ENCODE measurements around the gene KNSTRN.

Gene KNSTRN

GRCh38 chr15:40435710-40436089, 53.2 kb downstream of the KNSTRN start:
- no peak for DNase-seq

- DNase-seq: peak in 1 of 2 donors; percentile 26
Observed at GRCh38 chr15:40436116-40436891, 53.8 kb downstream of the KNSTRN start.

- DNase-seq: no peak
Observed at GRCh38 chr15:40436892-40437751, 54.6 kb downstream of the KNSTRN start.

GRCh38 chr15:40437752-40438687, 55.5 kb downstream of the KNSTRN start:
- DNase-seq: no peak

- DNase-seq: no peak
Observed at GRCh38 chr15:40438712-40439111, 56.2 kb downstream of the KNSTRN start.

DNA sequence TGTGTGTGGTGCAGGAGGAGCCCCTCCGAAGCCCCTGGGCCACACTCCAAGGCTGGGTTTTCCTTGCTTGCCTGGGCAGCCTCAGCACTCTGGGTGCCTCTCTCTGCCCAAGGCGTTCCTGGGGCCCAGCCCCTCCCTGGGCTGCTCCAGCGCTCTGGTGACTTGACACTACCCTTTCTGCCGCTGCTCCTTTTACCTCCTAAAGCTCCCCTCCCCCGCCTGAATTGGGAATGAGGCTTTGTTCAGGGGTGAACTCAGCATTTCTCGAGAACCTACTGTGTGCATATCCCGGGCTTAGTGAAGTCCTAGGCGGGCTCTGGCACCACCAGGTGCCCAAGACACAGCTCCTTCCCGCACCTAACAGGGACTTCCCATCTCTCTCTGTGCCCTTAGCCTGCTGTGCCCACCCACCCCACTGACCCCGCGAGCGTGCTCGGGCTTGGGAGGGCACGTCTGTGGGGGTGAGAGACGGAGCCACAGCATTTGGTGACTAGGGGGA, 57.0 kb downstream of the KNSTRN start:
- no peak for DNase-seq

DNA sequence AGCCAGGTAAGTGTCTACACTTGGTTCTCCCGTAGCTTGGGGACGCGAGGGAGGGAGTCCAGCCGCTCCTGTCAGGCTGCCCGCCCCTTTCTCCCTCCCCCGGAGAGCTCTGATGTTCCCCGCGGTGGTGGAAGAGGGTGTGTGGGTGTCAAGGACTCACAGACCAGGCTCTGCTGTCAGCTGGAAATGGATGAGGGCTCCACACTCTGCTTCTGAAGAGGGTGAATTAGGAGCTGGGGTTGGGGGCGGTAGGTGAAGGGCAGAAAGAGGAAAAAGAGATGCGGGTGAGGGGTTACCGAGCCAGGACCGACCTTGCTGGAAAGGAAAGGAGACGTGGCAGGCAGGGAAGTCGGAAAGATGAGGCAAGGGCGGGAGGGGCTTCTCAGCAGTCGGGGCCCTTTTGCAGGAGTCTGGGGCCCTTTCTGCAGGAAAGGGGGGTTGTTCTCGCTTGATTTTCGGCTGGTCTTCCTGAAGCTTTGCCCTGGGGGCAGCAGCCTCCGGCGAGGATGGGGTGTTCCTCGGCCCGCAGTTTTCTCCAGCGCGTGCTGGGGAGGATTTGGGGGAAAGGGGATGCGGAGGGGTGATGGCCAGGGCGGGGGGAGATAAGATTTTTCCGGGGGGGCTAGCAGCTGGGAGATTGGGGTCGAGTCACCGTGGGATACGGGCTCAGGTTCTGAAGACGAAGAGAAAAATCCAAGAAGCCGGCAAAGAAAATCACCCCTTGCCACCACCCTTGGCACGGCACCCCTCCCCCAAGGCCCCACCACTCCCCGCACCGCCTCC, 57.6 kb downstream of the KNSTRN start:
- peak in 1 of 2 donors; percentile 36 for DNase-seq

GRCh38 chr15:40440743-40441564, 58.4 kb downstream of the KNSTRN start, which contains the start of gene BAHD1:
TSS of gene BAHD1 (plus strand) at chr15:40440953. CDS start at chr15:40458465, 17,512 bp downstream.
- peak; percentile 94 to 96 for DNase-seq

- DNase-seq: peak; percentile 6 to 23
Observed at GRCh38 chr15:40441565-40442531, 59.3 kb downstream of the KNSTRN start.

GRCh38 chr15:40443255-40443654, 60.7 kb downstream of the KNSTRN start:
- no peak for DNase-seq

- no peak for DNase-seq
Observed at GRCh38 chr15:40443846-40444245, 61.3 kb downstream of the KNSTRN start.
